ENCODE results near the gene CPZ. TPM values are rescaled to one million over a fixed set of nuclear protein-coding genes. Genes with fewer than 3 reads are reported as not detected.

Gene CPZ
- total and polyA plus RNA-seq, 2 of the 4 experiments (the other 2 are of a cell fraction), result 0.90 to 10.3 TPM

GRCh38 chr4:8588196-8588470 is 4.4 kb upstream of the CPZ start:
- Histone ChIP-seq H2AFZ (replicated peaks; ENCODE audit: low read length, poor library complexity) (no peak overlapping the region), H2AK9ac (replicated peaks; ENCODE audit: low read depth, low read length, poor library complexity) (no peak overlapping the region), H3K36me3 (ENCODE audit: control insufficient read depth, insufficient read depth, low read length) (no peaks in the 10 kb centered on the region), H3K4ac (ENCODE audit: low read depth, low read length) (no peak overlapping the region), H2BK15ac (ENCODE audit: low read depth, low read length) (no peak overlapping the region), H3K9me3 (ENCODE audit: control insufficient read depth, insufficient read depth, low read length) (no peaks in the 10 kb centered on the region), H4K5ac (ENCODE audit: low read depth, low read length) (no peak overlapping the region), H4K91ac (ENCODE audit: insufficient read depth, low read depth, low read length) (no peak overlapping the region), H3K27me3 (ENCODE audit: control insufficient read depth, insufficient read depth, low read length) (peaks cover 70% of the 10 kb centered on the region), H3K4me2 (ENCODE audit: low read depth, low read length) (no peak overlapping the region), H3K23ac (ENCODE audit: low read depth, low read length) (no peak overlapping the region), H3K79me1 (ENCODE audit: low read depth in 1 of 2, low read length in 2 of 2) (no peaks in the 10 kb centered on the region), H2BK5ac (ENCODE audit: low read depth, low read length, poor library complexity, severe bottlenecking) (no peak overlapping the region), H2AK5ac (ENCODE audit: low read depth, low read length) (no peak overlapping the region), H3K18ac (ENCODE audit: low read depth, low read length) (no peak overlapping the region), H2BK20ac (ENCODE audit: low read depth, low read length) (no peak overlapping the region), H2BK120ac (ENCODE audit: low read depth, low read length) (no peak overlapping the region), H3K9ac (ENCODE audit: low read depth, low read length) (no peak overlapping the region), H3K4me3 (ENCODE audit: insufficient read depth, low read depth, low read length) (no peak overlapping the region), H3K14ac (replicated peaks; ENCODE audit: low read depth, low read length) (no peak overlapping the region), H3K9me1 (ENCODE audit: insufficient read depth, low read length) (no peaks in the 10 kb centered on the region), H4K8ac (ENCODE audit: low read depth in 2 of 2, low read length in 2 of 2) (no peak overlapping the region), H3K56ac (ENCODE audit: extremely low read depth, insufficient read depth, low read length) (no peak overlapping the region), H3K27ac (ENCODE audit: insufficient read depth, low read length) (no peak overlapping the region), H4K20me1 (ENCODE audit: insufficient read depth, low read length) (no peaks in the 10 kb centered on the region), H3K4me1 (ENCODE audit: control insufficient read depth, insufficient read depth, low read length) (peaks cover 7% of the 10 kb centered on the region; the same call in 1 of the 2 replicates)
- no peak for TF ChIP-seq MXI1 (IDR thresholded peaks at IDR 0.05; ENCODE audit: borderline replicate concordance, low read depth, low read length)
- no peak for TF ChIP-seq RCOR1 (IDR thresholded peaks at IDR 0.05; ENCODE audit: insufficient replicate concordance, low read length)
- TF ChIP-seq USF2 (IDR thresholded peaks at IDR 0.05; ENCODE audit: low read depth, low read length), result no peak
- no peak for TF ChIP-seq MAFK (IDR thresholded peaks at IDR 0.05; ENCODE audit: low read depth, low read length)
- no peak for TF ChIP-seq CEBPB (IDR thresholded peaks at IDR 0.05; ENCODE audit: low read depth, low read length)
- no peak for TF ChIP-seq BHLHE40 (IDR thresholded peaks at IDR 0.05; ENCODE audit: low read depth, low read length)
- no peak for TF ChIP-seq MAZ (IDR thresholded peaks at IDR 0.05; ENCODE audit: borderline replicate concordance, low read depth, low read length)
- TF ChIP-seq FOS (IDR thresholded peaks at IDR 0.05; ENCODE audit: low read depth, low read length), result no peak
- TF ChIP-seq ELK1 (IDR thresholded peaks at IDR 0.05; ENCODE audit: borderline replicate concordance, low read depth, low read length), result no peak
- dilution Hi-C loops (cut with HindIII; ENCODE audit: low sequenced_read_pairs, unreplicated experiment) (no loop called here), intact Hi-C loops (cut with micrococcal nuclease) (no loop called here), in situ Hi-C loops (cut with MboI; ENCODE audit: low sequenced_read_pairs) (no loop called here)
- ChIA-PET CTCF (no interaction called here), POLR2A (ENCODE audit: unreplicated experiment) (no interaction called here)
- no peak for DNase-seq
- BruUV-seq (replicated peaks), result no TSS peak
- ATAC-seq (ENCODE audit: low read depth), result no peak
- no CpG with 5 or more reads among the region's 2 CpGs for WGBS, 2 experiments (ENCODE audit: extremely low coverage in 2 of 2, insufficient read length in 1 of 2)
